SJCRH30 (cell line): ENCODE results near the gene LTA4H. TPM values are rescaled to one million over a fixed set of nuclear protein-coding genes. Genes with fewer than 3 reads are reported as not detected.

ENCODE experiments used
- DNase-seq, 2 experiments: peaks; one replicate each; pipeline ENCODE4 v3.0.0-alpha.2; 2015 to 2020
- H3K27ac ChIP-seq: fragments of 250-450 bp; sonication (Bioruptor Pico); 2 replicates; pipeline ENCODE4 v1.5.1; 2020; ENCODE audit warnings: mild to moderate bottlenecking, moderate library complexity
- H3K27me3 ChIP-seq: fragments of 250-450 bp; sonication (Bioruptor Pico); 2 replicates; pipeline ENCODE4 v1.5.1; 2020; ENCODE audit warnings: mild to moderate bottlenecking, moderate library complexity
- H3K36me3 ChIP-seq: fragments of 250-450 bp; sonication (Bioruptor Pico); 2 replicates; pipeline ENCODE4 v1.5.1; 2020; ENCODE audit warnings: mild to moderate bottlenecking, moderate library complexity
- H3K4me1 ChIP-seq: fragments of 250-450 bp; sonication (Bioruptor Pico); 2 replicates; pipeline ENCODE4 v1.5.1; 2020; ENCODE audit warnings: mild to moderate bottlenecking, moderate library complexity
- H3K4me3 ChIP-seq: fragments of 250-450 bp; sonication (Bioruptor Pico); 2 replicates; pipeline ENCODE4 v1.5.1; 2020; ENCODE audit warnings: mild to moderate bottlenecking, moderate library complexity
- H3K9me3 ChIP-seq: fragments of 250-450 bp; sonication (Bioruptor Pico); replicated peaks from 2 replicates; pipeline ENCODE4 v1.5.1; 2020; ENCODE audit warnings: mild to moderate bottlenecking, moderate library complexity
- total RNA-seq: library from RNA; depleted of rRNA; stranded (reverse); fragments of >200 nt; shearing (Covaris generic); gene quantifications from 2 replicates; pipeline ENCODE4 v1.2.3, GENCODE V29; 2014; rRNA removed

The LTA4H gene
- total RNA-seq, 1 experiment from 2014 or later, result 85.6 TPM

DNA sequence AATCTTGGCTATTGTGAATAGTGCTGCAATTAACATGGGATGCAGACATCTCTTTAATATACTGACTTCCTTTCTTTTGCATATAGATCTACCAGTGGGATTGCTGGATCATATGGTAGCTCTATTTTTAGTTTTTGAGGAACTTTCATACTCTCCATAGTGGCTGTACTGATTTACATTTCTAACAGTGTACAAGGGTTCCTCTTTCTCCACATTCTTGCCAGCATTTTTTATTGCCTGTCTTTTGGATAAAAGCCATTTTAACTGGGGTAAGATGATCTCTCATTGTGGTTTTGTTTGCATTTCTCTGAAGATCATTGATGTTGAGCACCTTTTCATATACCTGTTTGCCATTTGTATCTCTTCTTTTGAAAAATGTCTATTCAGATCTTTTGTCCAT lies 83.9 kb downstream of the LTA4H start:
- no peak overlapping the region for H3K27ac ChIP-seq
- H3K27me3 ChIP-seq, result no peaks in the 10 kb centered on the region
- H3K4me1 ChIP-seq, result no peaks in the 10 kb centered on the region
- H3K9me3 ChIP-seq, result no peaks in the 10 kb centered on the region
- H3K4me3 ChIP-seq, result no peak overlapping the region
- DNase-seq, result no peak
- no peaks in the 10 kb centered on the region for H3K36me3 ChIP-seq

Other genes with a start within 250 kb of the LTA4H start
- 1.7 and 2.7 TPM in 2 replicates for gene NTN4, start 244.8 kb downstream of the LTA4H start, total RNA-seq
- gene SNRPF, start 176.6 kb downstream of the LTA4H start, total RNA-seq, result 64.2 and 67.8 TPM in 2 replicates
- 0.04 and 0.10 TPM in 2 replicates for gene CCDC38, start 93.0 kb downstream of the LTA4H start, total RNA-seq
- not detected in 2 replicates for gene AMDHD1, start 92.3 kb downstream of the LTA4H start, total RNA-seq
- 0.04 TPM in 1 of 2 replicates, not detected in the other for gene HAL, start 39.2 kb downstream of the LTA4H start, total RNA-seq
- gene ELK3, start 158.8 kb upstream of the LTA4H start, total RNA-seq, result 31.8 and 34.0 TPM in 2 replicates